GM12878 (cell line): ENCODE results near the gene SELP. TPM values are rescaled to one million over a fixed set of nuclear protein-coding genes. Genes with fewer than 3 reads are reported as not detected.
A peak's percentile ranks its signal among the peaks of the same experiment; 100 is the strongest.
"Not testable (repeated sequence)": the region's sequence is repeated elsewhere in the genome, so short reads cannot be mapped to it uniquely, and the experiment has no call there.

ENCODE experiments used
- ATAC-seq: fragments of 200-7000 bp; cut with Tn5 transposase; 3 replicates; pipeline ENCODE4 v1.9.1; 2020; ENCODE audit warnings: mild to moderate bottlenecking, moderate library complexity
- BruUV-seq: library from RNA; stranded (reverse); fragments of 400-500 nt; replicated peaks from 2 replicates; lab custom pipeline; 2021; lab: Mats Ljungman, UMichigan
- CTCF ChIA-PET: fragments of 300-600 bp; sonication (Branson Sonifier 250); formaldehyde crosslinking; extraction: SDS; loops from one replicate; lab custom pipeline; 2021; ENCODE audit warnings: inconsistent platforms; lab: Yijun Ruan, JAX
- POLR2A ChIA-PET: fragments of 350-600 bp; formaldehyde crosslinking; extraction: SDS; loops from one replicate; lab custom pipeline; 2021; ENCODE audit warnings: inconsistent platforms; lab: Charles Lee
- RAD21 ChIA-PET: fragments of 300-600 bp; sonication (Branson Sonifier 250); formaldehyde crosslinking; loops from one replicate; lab custom pipeline; 2023; ENCODE audit warnings: antibody characterized with exemption; ENCODE audit not compliant: unreplicated experiment; lab: Charles Lee
- SMC1A ChIA-PET: fragments of 300-600 bp; sonication (Branson Sonifier 250); formaldehyde crosslinking; loops from one replicate; lab custom pipeline; 2023; ENCODE audit not compliant: unreplicated experiment, uncharacterized antibody; lab: Charles Lee
- DNase-seq: peaks from one replicate; pipeline ENCODE4 v3.0.0-alpha.2; 2011; ENCODE audit warnings: low read depth, low spot score
- FAIRE-seq: peaks from 3 replicates; lab custom pipeline; 2011; peaks lifted over from hg19 to GRCh38; lab: Jason Lieb, UNC
- H2AFZ ChIP-seq: 2 replicates; pipeline ENCODE4 v1.6.0; 2011; ENCODE audit warnings: low read depth, low read length, control low read depth; ENCODE audit not compliant: control insufficient read depth
- H3K27ac ChIP-seq: 2 replicates; pipeline ENCODE4 v1.5.1; 2011; ENCODE audit warnings: control low read depth; ENCODE audit not compliant: control insufficient read depth, insufficient read depth
- H3K27me3 ChIP-seq, 2 experiments: replicated peaks in 1 of 2; 2 replicates each; pipeline versions ENCODE4 v1.6.0 to v1.6.1; 2011; ENCODE audit warnings: low read length in 1 of 2; ENCODE audit not compliant: control insufficient read depth in 2 of 2, insufficient read depth in 2 of 2
- H3K36me3 ChIP-seq, 2 experiments: 2 replicates each; pipeline ENCODE4 v1.5.1; 2011; ENCODE audit warnings: low read length in 1 of 2; ENCODE audit not compliant: control insufficient read depth in 2 of 2, insufficient read depth in 2 of 2
- H3K4me1 ChIP-seq: 2 replicates; pipeline ENCODE4 v1.6.1; 2011; ENCODE audit warnings: mild to moderate bottlenecking, low read length, moderate library complexity, mixed read lengths; ENCODE audit not compliant: control insufficient read depth, insufficient read depth
- H3K4me2 ChIP-seq: 2 replicates; pipeline ENCODE4 v1.6.0; 2011; ENCODE audit warnings: control low read depth; ENCODE audit not compliant: control insufficient read depth, insufficient read depth
- H3K4me3 ChIP-seq: fragments of 200-600 bp; sonication (generic); 2 replicates; pipeline ENCODE4 v1.5.1; 2016
- H3K79me2 ChIP-seq: 2 replicates; pipeline ENCODE4 v1.6.0; 2011; ENCODE audit warnings: low read length; ENCODE audit not compliant: control insufficient read depth, insufficient read depth
- H3K9ac ChIP-seq: 2 replicates; pipeline ENCODE4 v1.8.0; 2011; ENCODE audit warnings: low read length, control low read depth, mixed read lengths; ENCODE audit not compliant: control insufficient read depth, insufficient read depth
- H3K9me3 ChIP-seq: replicated peaks from 3 replicates; pipeline ENCODE4 v1.5.1; 2011; ENCODE audit warnings: mild to moderate bottlenecking, low read length; ENCODE audit not compliant: control insufficient read depth, insufficient read depth
- H4K20me1 ChIP-seq: 2 replicates; pipeline ENCODE4 v1.6.0; 2011; ENCODE audit not compliant: control insufficient read depth, insufficient read depth
- SMARCA5 ChIP-seq: fragments of 450-650 bp; IDR thresholded peaks from 2 replicates; pipeline ENCODE4 v1.6.1; 2017; ENCODE audit warnings: mild to moderate bottlenecking
- WGBS: methylation state at CpG from one replicate; pipeline ENCODE4 v1.1.6; 2016; ENCODE audit warnings: low lambda C conversion rate; ENCODE audit not compliant: insufficient replicate concordance, insufficient coverage; ENCODE audit errors: missing lambda C conversion rate; 5-methylcytosine and 5-hydroxymethylcytosine counted together
- in situ Hi-C: fragments of 300-500 bp; cut with MboI; formaldehyde crosslinking; loops from 9 replicates; pipeline ENCODE4 v1.14.3; 2018; ENCODE audit warnings: mixed read lengths
- intact Hi-C: fragments of 100-400 bp; cut with micrococcal nuclease; formaldehyde crosslinking; loops from one replicate; pipeline ENCODE4 v1.14.2; 2022; ENCODE audit not compliant: unreplicated experiment
- polyA plus RNA-seq, 11 experiments: library from polyadenylated mRNA; depleted of rRNA in 4 of 11; unstranded in 6 of 11; stranded (reverse) in 5 of 11; fragments of >200 nt; fragmentation: Nextera tagmentation in 4 of 11; fragmentation: Illumina TruSeq in 1 of 11; extraction: Ambion mirVana in 4 of 11; extraction: Trizol in 1 of 11; gene quantifications; 1 replicate in 1 of 11; 2 replicates in 10 of 11; pipeline versions ENCODE4 v1.2.1 to v1.2.3, GENCODE V29; 2011 to 2016; ENCODE audit warnings: inconsistent platforms in 2 of 11, missing spikeins in 2 of 11, low read depth in 1 of 11
- total RNA-seq, 4 experiments: library from RNA; depleted of rRNA in 3 of 4; stranded (reverse); fragments of >200 nt in 3 of 4; fragmentation: Illumina TruSeq in 1 of 4; extraction: Trizol in 1 of 4; gene quantifications; 2 replicates each; pipeline versions ENCODE4 v1.2.1 to v1.2.3, GENCODE V29; 2013 to 2021
- TF ChIP-seq, protein P1 (sequence below): fragments of 450-650 bp; formaldehyde crosslinking; IDR thresholded peaks from 2 replicates; pipeline ENCODE4 v1.4.0; 2022; ENCODE audit warnings: mild to moderate bottlenecking, moderate library complexity

SELP gene
- total and polyA plus RNA-seq, 10 of the 15 experiments (the other 5 are each of a cell fraction or from before 2014, with no cell fraction given), result 0.04 to 0.23 (median 0.06) TPM; not detected in 7

DNA sequence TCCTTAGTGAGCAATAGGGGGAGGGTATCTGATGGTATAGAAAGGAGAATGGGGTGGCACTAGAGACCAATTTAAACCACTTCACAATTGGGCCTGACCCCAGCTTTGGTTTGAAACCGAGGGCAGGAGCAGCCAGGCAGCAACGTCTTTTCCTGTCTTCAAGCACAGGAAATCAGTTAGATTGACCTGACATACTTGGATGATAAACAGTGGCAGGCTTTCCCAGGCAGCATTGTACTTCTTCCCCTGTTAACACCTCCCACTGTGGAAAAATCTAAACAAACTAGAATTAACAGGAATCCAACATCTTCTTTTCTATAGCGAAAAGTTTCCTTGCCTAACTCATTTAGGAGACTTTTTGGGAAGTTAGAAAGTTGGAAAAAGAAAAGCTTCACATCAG is 40.9 kb upstream of the SELP start:
- DNase-seq (no peak), ATAC-seq (no peak), FAIRE-seq (no peak)
- H3K4me2 ChIP-seq, result no peak overlapping the region
- H2AFZ ChIP-seq, result peak overlapping the region; percentile 37; the same call in 1 of the 2 replicates
- BruUV-seq, result no TSS peak
- no peaks in the 10 kb centered on the region for H3K79me2 ChIP-seq
- no peak overlapping the region for H3K9ac ChIP-seq
- no peaks in the 10 kb centered on the region for H4K20me1 ChIP-seq
- CTCF ChIA-PET, result interaction anchor here (1.8 kb wide), 1 partner anchor 11 kb away, joined by 8 read pairs; no protein-coding TSS in a partner anchor
- RAD21 ChIA-PET, result no interaction called here
- no peak overlapping the region for H3K4me3 ChIP-seq
- H3K9me3 ChIP-seq, result no peaks in the 10 kb centered on the region; the same call in 1 of the 3 replicates
- SMC1A ChIA-PET, result interaction anchor here (1.0 to 1.1 kb wide), 2 partner anchors 9 to 26 kb away, joined by 3 read pairs; no protein-coding TSS in a partner anchor
- H3K4me1 ChIP-seq, result no peaks in the 10 kb centered on the region; the same call in 1 of the 2 replicates
- TF ChIP-seq, protein P1, sequence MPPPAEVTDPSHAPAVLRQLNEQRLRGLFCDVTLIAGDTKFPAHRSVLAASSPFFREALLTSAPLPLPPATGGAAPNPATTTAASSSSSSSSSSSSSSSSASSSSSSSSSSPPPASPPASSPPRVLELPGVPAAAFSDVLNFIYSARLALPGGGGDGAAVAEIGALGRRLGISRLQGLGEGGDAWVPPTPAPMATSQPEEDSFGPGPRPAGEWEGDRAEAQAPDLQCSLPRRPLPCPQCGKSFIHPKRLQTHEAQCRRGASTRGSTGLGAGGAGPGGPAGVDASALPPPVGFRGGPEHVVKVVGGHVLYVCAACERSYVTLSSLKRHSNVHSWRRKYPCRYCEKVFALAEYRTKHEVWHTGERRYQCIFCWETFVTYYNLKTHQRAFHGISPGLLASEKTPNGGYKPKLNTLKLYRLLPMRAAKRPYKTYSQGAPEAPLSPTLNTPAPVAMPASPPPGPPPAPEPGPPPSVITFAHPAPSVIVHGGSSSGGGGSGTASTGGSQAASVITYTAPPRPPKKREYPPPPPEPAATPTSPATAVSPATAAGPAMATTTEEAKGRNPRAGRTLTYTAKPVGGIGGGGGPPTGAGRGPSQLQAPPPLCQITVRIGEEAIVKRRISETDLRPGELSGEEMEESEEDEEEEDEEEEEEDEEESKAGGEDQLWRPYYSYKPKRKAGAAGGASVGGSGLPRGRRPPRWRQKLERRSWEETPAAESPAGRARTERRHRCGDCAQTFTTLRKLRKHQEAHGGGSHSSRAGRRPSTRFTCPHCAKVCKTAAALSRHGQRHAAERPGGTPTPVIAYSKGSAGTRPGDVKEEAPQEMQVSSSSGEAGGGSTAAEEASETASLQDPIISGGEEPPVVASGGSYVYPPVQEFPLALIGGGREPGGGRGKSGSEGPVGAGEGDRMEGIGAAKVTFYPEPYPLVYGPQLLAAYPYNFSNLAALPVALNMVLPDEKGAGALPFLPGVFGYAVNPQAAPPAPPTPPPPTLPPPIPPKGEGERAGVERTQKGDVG, result no peak
- no peak for TF ChIP-seq SMARCA5
- intact Hi-C loops (no loop called here), in situ Hi-C loops (no loop called here)
- H3K27me3 ChIP-seq, result no peaks in the 10 kb centered on the region
- POLR2A ChIA-PET, result no interaction called here
- 17% methylated on average over 3 of the region's 3 CpGs for WGBS
- H3K36me3 ChIP-seq, result no peaks in the 10 kb centered on the region
- no peak overlapping the region for H3K27ac ChIP-seq

DNA sequence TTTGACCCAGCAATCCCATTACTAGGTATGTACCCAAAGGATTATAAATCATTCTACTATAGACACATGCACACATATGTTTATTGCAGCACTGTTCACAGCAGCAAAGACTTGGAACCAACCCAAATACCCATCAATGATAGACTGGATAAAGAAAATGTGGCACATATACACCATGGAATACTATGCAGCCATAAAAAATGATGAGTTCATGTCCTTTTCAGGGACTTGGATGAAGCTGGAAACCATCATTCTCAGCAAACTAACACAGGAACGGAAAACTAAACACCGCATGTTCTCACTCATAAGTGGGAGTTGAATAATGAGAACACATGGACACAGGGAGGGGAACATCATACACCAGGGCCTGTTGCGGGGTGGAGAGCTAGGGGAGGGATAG is 40.3 kb upstream of the SELP start:
- H4K20me1 ChIP-seq, POLR2A ChIA-PET, FAIRE-seq, H3K4me2 ChIP-seq, BruUV-seq, H3K4me1 ChIP-seq, DNase-seq, intact Hi-C loops, H3K9me3 ChIP-seq, ATAC-seq, H3K4me3 ChIP-seq, H3K9ac ChIP-seq, H3K27me3 ChIP-seq, H2AFZ ChIP-seq, H3K79me2 ChIP-seq, in situ Hi-C loops, RAD21 ChIA-PET, H3K36me3 ChIP-seq, H3K27ac ChIP-seq: not testable (repeated sequence)
- ChIA-PET SMC1A (interaction anchor here (1.0 kb wide), 1 partner anchor 27 kb away, joined by 3 read pairs; no protein-coding TSS in a partner anchor), CTCF (interaction anchor here (1.8 kb wide), 1 partner anchor 11 kb away, joined by 8 read pairs; no protein-coding TSS in a partner anchor)
- 100% methylated on average over 3 of the region's 3 CpGs for WGBS

DNA sequence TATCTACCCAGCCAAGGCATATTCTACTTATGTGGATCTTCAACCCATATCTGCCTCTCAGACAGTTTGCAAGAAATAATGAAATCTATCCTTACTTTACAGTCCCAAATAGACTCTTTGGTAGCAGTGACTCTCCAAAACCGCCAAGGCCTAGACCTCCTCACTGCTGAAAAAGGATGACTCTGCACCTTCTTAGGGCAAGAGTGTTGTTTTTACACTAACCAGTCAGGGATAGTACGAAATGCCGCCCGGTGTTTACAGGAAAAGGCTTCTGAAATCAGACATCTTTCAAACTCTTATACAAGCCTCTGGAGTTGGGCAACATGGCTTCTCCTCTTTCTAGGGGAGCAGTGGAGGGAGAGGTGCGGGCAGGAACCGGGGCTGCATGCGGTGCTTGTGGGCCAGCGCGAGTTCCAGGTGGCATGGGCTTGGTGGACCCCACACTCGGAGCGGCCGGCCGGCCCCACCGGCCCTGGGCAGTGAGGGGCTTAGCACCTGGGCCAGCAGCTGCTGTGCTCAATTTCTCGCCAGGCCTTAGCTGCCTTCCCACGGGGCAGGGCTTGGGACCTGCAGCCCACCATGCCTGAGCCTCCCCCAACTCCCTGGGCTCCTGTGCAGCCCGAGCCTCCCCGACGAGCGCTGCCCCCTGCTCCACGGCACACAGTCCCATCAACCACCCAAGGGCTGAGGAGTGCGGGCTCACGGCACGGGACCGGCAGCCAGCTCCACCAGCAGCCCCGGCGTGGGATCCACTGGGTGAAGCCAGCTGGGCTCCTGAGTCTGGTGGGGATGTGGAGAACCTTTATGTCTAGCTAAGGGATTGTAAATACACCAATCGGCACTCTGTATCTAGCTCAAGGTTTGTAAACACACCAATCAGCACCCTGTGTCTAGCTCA is 38.0 kb upstream of the SELP start:
- RAD21 ChIA-PET, result interaction anchor here (1.5 kb wide), 1 partner anchor 66 kb away, joined by 3 read pairs; no protein-coding TSS in a partner anchor
- CTCF ChIA-PET, H3K27me3 ChIP-seq, H3K4me3 ChIP-seq, intact Hi-C loops, BruUV-seq, DNase-seq, H3K9ac ChIP-seq, H3K9me3 ChIP-seq, ATAC-seq, POLR2A ChIA-PET, SMC1A ChIA-PET, H4K20me1 ChIP-seq, FAIRE-seq, H3K79me2 ChIP-seq, H3K36me3 ChIP-seq, in situ Hi-C loops, H3K4me1 ChIP-seq: not testable (repeated sequence)
- Histone ChIP-seq H3K4me2 (peak overlapping the region; percentile 33; the same call in 1 of the 2 replicates), H3K27ac (0 out of 2 replicates have a peak overlapping the region, but pooled peaks have one; percentile 9), H2AFZ (peak overlapping the region; percentile 85)
- 91% methylated on average over 17 of the region's 28 CpGs for WGBS
